Right lobe of liver (tissue), 4 donors: ENCODE data around the gene ABCB10.

Experiments used
- CTCF ChIP-seq, 4 donors: fragments of 200-600 bp in 3 of 4; fragments of 450-650 bp in 1 of 4; IDR thresholded peaks; one replicate each; pipeline versions ENCODE4 v1.5.1 to v1.8.0; 2016 to 2022; ENCODE audit warnings: antibody characterized with exemption in 4 of 4, mild to moderate bottlenecking in 2 of 4
- POLR2A ChIP-seq: fragments of 450-650 bp; IDR thresholded peaks from one replicate; pipeline ENCODE4 v1.6.1; 2017; ENCODE audit warnings: antibody characterized with exemption, mild to moderate bottlenecking
- donor health status: DM: no; HTN: no; CAD: no.
- donor health status: DM: no; HTN: no; CAD: no.
- donor health status: DM: no; HTN: yes; CAD: no.

GRCh38 chr1:229578168-229579058 lies 19.9 kb upstream of the ABCB10 start:
- TF ChIP-seq CTCF (IDR thresholded peaks at IDR 0.05) = no peak
- TF ChIP-seq POLR2A = no peak
